Measurements from ENCODE around the gene EDC4.
A peak's percentile ranks its signal among the peaks of the same experiment; 100 is the strongest.

DNA sequence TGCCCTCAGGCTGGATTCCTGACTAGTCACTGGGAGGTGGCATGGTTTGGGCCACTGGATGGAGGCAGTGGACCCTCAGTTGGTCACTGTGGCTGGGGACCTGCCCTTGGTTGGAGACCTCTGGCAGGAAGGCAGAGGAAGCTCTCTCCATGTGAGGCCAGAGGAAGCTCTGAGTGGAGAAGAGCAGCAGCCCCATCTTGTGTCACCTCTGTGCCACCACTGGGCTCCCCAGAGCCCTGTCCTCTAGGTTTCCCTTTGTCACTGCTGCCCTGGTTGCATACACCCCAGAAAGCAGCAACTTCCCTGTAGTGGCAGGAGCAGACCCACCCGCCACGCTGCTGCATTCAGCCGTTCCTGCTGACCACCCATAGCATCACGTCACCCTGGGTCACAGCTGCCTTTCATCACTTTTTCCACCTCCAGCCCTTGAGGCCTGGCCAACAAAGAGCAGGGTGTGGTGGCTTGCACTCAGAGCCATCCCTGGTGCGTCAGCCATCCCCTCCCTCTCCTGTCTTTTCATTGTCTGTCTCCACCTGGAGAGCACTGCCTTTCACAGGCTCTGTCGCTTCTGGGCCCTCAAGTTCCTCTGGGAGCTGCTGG is 46.9 kb downstream of the EDC4 start:
- TF ChIP-seq, protein P1, sequence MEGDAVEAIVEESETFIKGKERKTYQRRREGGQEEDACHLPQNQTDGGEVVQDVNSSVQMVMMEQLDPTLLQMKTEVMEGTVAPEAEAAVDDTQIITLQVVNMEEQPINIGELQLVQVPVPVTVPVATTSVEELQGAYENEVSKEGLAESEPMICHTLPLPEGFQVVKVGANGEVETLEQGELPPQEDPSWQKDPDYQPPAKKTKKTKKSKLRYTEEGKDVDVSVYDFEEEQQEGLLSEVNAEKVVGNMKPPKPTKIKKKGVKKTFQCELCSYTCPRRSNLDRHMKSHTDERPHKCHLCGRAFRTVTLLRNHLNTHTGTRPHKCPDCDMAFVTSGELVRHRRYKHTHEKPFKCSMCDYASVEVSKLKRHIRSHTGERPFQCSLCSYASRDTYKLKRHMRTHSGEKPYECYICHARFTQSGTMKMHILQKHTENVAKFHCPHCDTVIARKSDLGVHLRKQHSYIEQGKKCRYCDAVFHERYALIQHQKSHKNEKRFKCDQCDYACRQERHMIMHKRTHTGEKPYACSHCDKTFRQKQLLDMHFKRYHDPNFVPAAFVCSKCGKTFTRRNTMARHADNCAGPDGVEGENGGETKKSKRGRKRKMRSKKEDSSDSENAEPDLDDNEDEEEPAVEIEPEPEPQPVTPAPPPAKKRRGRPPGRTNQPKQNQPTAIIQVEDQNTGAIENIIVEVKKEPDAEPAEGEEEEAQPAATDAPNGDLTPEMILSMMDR (conservative IDR thresholded peaks at IDR 0.05; ENCODE audit: low read depth in 2 of 2) = peak in 1 of 2 experiments; percentile 49; a peak in 2 of 4 replicates
- TF ChIP-seq POLR2AphosphoS5 (IDR thresholded peaks at IDR 0.05; ENCODE audit: low read depth) (no peak), CREB1 (CRISPR knock-in tag; IDR thresholded peaks at IDR 0.05; ENCODE audit: low read depth) (no peak), EZH2 (IDR thresholded peaks at IDR 0.05; ENCODE audit: low read depth, unreplicated experiment) (no peak), EZH2phosphoT487 (IDR thresholded peaks at IDR 0.05; ENCODE audit: unreplicated experiment) (no peak), NANOG (IDR thresholded peaks at IDR 0.05; ENCODE audit: borderline replicate concordance) (no peak)
- TF ChIP-seq, protein P2, sequence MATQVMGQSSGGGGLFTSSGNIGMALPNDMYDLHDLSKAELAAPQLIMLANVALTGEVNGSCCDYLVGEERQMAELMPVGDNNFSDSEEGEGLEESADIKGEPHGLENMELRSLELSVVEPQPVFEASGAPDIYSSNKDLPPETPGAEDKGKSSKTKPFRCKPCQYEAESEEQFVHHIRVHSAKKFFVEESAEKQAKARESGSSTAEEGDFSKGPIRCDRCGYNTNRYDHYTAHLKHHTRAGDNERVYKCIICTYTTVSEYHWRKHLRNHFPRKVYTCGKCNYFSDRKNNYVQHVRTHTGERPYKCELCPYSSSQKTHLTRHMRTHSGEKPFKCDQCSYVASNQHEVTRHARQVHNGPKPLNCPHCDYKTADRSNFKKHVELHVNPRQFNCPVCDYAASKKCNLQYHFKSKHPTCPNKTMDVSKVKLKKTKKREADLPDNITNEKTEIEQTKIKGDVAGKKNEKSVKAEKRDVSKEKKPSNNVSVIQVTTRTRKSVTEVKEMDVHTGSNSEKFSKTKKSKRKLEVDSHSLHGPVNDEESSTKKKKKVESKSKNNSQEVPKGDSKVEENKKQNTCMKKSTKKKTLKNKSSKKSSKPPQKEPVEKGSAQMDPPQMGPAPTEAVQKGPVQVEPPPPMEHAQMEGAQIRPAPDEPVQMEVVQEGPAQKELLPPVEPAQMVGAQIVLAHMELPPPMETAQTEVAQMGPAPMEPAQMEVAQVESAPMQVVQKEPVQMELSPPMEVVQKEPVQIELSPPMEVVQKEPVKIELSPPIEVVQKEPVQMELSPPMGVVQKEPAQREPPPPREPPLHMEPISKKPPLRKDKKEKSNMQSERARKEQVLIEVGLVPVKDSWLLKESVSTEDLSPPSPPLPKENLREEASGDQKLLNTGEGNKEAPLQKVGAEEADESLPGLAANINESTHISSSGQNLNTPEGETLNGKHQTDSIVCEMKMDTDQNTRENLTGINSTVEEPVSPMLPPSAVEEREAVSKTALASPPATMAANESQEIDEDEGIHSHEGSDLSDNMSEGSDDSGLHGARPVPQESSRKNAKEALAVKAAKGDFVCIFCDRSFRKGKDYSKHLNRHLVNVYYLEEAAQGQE (IDR thresholded peaks at IDR 0.05; ENCODE audit: unreplicated experiment) = no peak

All from GM23338 (cell line).